A549 (cell line): Measurements from ENCODE around the gene DNA2. TPM values are rescaled to one million over a fixed set of nuclear protein-coding genes. Genes with fewer than 3 reads are reported as not detected.
"Not testable (repeated sequence)": the region's sequence is repeated elsewhere in the genome, so short reads cannot be mapped to it uniquely, and the experiment has no call there.

Experiments
- ATAC-seq, 2 experiments: fragments of 200-7000 bp in 1 of 2; fragments of >200 bp in 1 of 2; cut with Nextera tagmentation in 1 of 2; cut with Tn5 transposase in 1 of 2; 3 replicates each; pipeline versions ENCODE4 v1.8.0 to v1.9.1; 2018 to 2020; ENCODE audit warnings: mild to moderate bottlenecking in 1 of 2, moderate library complexity in 1 of 2
- CTCF ChIA-PET: fragments of 300-600 bp; sonication (Branson Sonifier 250); formaldehyde crosslinking; extraction: SDS; loops from one replicate; lab custom pipeline; 2021; ENCODE audit warnings: antibody characterized with exemption, inconsistent platforms; lab: Yijun Ruan, JAX
- POLR2A ChIA-PET: fragments of 350-600 bp; formaldehyde crosslinking; extraction: SDS; loops from one replicate; lab custom pipeline; 2021; ENCODE audit warnings: antibody characterized with exemption, inconsistent platforms; lab: Yijun Ruan, JAX
- DNase-seq, 2 experiments: peaks; one replicate each; pipeline versions ENCODE4 v3.0.0 to v3.0.0-alpha.2; 2011 to 2016; ENCODE audit warnings: low read depth in 1 of 2, low spot score in 1 of 2
- FAIRE-seq: peaks from 2 replicates; lab custom pipeline; 2011; peaks lifted over from hg19 to GRCh38; lab: Jason Lieb, UNC
- H3K27ac ChIP-seq, 2 experiments: fragments of >200 bp; sonication (Bioruptor Twin); formaldehyde crosslinking; 3 replicates each; pipeline ENCODE4 v1.5.1; 2016 to 2017
- H3K4me1 ChIP-seq: fragments of >200 bp; sonication (Bioruptor Twin); formaldehyde crosslinking; 3 replicates; pipeline ENCODE4 v1.6.1; 2016
- H3K4me2 ChIP-seq: fragments of >200 bp; sonication (Bioruptor Twin); formaldehyde crosslinking; 3 replicates; pipeline ENCODE4 v1.6.1; 2016
- H3K4me3 ChIP-seq: fragments of >200 bp; sonication (Bioruptor Twin); formaldehyde crosslinking; 3 replicates; pipeline ENCODE4 v1.5.1; 2016
- H3K9me3 ChIP-seq: fragments of >200 bp; sonication (Bioruptor Twin); formaldehyde crosslinking; 3 replicates; pipeline ENCODE4 v1.6.1; 2016
- BHLHE40 ChIP-seq: IDR thresholded peaks from 2 replicates; pipeline ENCODE4 v1.6.1; 2012; ENCODE audit warnings: low read depth, low read length, inconsistent platforms
- CBX2 ChIP-seq: fragments of 200-600 bp; sonication (generic); IDR thresholded peaks from 2 replicates; pipeline ENCODE4 v1.6.1; 2016; ENCODE audit warnings: low read depth, mild to moderate bottlenecking, borderline replicate concordance
- CEBPB ChIP-seq, 2 experiments: fragments of >200 bp in 1 of 2; sonication (Bioruptor Twin) in 1 of 2; formaldehyde crosslinking in 1 of 2; IDR thresholded peaks; 2 replicates each; pipeline ENCODE4 v1.6.1; 2012 to 2016
- CHD2 ChIP-seq: fragments of 150-350 bp; IDR thresholded peaks from 2 replicates; pipeline ENCODE4 v1.6.1; 2014; ENCODE audit warnings: low read length; ENCODE audit not compliant: partially characterized antibody
- EHMT2 ChIP-seq: fragments of 200-600 bp; sonication (generic); IDR thresholded peaks from 2 replicates; pipeline ENCODE4 v1.6.1; 2016; ENCODE audit warnings: antibody characterized with exemption, low read depth, mild to moderate bottlenecking, moderate library complexity
- FOSL2 ChIP-seq, 2 experiments: fragments of 450-650 bp in 1 of 2; fragments of >200 bp in 1 of 2; sonication (Bioruptor Twin) in 1 of 2; formaldehyde crosslinking; IDR thresholded peaks; 2 replicates each; pipeline versions ENCODE4 v1.5.0 to v1.6.1; 2016 to 2020; ENCODE audit warnings: mild to moderate bottlenecking in 1 of 2, moderate library complexity in 1 of 2
- GATA3 ChIP-seq: IDR thresholded peaks from 2 replicates; pipeline ENCODE4 v1.6.1; 2012; ENCODE audit warnings: borderline replicate concordance
- HOXB13 ChIP-seq: fragments of 250-450 bp; sonication (Bioruptor Pico); IDR thresholded peaks from 2 replicates; pipeline ENCODE4 v1.5.0; 2020; ENCODE audit warnings: low read depth, mild to moderate bottlenecking, moderate library complexity
- KDM1A ChIP-seq: fragments of 200-600 bp; sonication (generic); IDR thresholded peaks from 2 replicates; pipeline ENCODE4 v1.6.1; 2016; ENCODE audit warnings: low read depth, mild to moderate bottlenecking
- NPAS2 ChIP-seq: fragments of 250-450 bp; sonication (Bioruptor Pico); IDR thresholded peaks from 2 replicates; pipeline ENCODE4 v1.8.0; 2022; ENCODE audit warnings: mild to moderate bottlenecking, moderate library complexity, borderline replicate concordance
- POLR2A ChIP-seq: IDR thresholded peaks from 2 replicates; pipeline ENCODE4 v1.6.1; 2012; ENCODE audit warnings: mild to moderate bottlenecking, low read length
- RAD21 ChIP-seq, 2 experiments: fragments of >200 bp in 1 of 2; sonication (Bioruptor Twin) in 1 of 2; formaldehyde crosslinking in 1 of 2; IDR thresholded peaks in 1 of 2; conservative IDR thresholded peaks in 1 of 2; 2 replicates in 1 of 2; 3 replicates in 1 of 2; pipeline ENCODE4 v1.6.1; 2012 to 2018; ENCODE audit warnings: inconsistent platforms in 1 of 2
- RNF2 ChIP-seq: fragments of 200-600 bp; sonication (generic); IDR thresholded peaks from 2 replicates; pipeline ENCODE4 v1.6.1; 2016; ENCODE audit warnings: low read depth, mild to moderate bottlenecking, antibody characterized with exemption, moderate library complexity, borderline replicate concordance
- SREBF2 ChIP-seq: fragments of 450-650 bp; IDR thresholded peaks from 2 replicates; pipeline ENCODE4 v1.6.1; 2014; ENCODE audit warnings: mild to moderate bottlenecking, moderate library complexity
- ZC3H11A ChIP-seq: fragments of 450-650 bp; IDR thresholded peaks from 2 replicates; pipeline ENCODE4 v1.6.1; 2014; ENCODE audit warnings: antibody characterized with exemption, mild to moderate bottlenecking
- ZNF302 ChIP-seq: fragments of 250-450 bp; sonication (Bioruptor Pico); IDR thresholded peaks from 2 replicates; pipeline ENCODE4 v1.9.0; 2021; ENCODE audit warnings: inconsistent platforms, mild to moderate bottlenecking, moderate library complexity
- WGBS: methylation state at CpG from one replicate; pipeline ENCODE4 v1.1.6; 2017; ENCODE audit errors: missing lambda C conversion rate; 5-methylcytosine and 5-hydroxymethylcytosine counted together
- polyA plus RNA-seq, 4 experiments: library from polyadenylated mRNA; depleted of rRNA in 3 of 4; stranded (reverse); fragments of >200 nt; fragmentation: RNase III in 1 of 4; extraction: RNeasy Plus Mini Kit Qiagen cat#74134 plus additional on column Dnase treatment in 1 of 4; gene quantifications; 2 replicates in 3 of 4; 3 replicates in 1 of 4; pipeline ENCODE4 v1.2.3, GENCODE V29; 2011 to 2017
- TF ChIP-seq, protein P1 (sequence below): IDR thresholded peaks from 2 replicates; pipeline ENCODE4 v1.6.1; 2012; ENCODE audit warnings: low read depth, borderline replicate concordance
- TF ChIP-seq, protein P2 (sequence below): fragments of 150-350 bp; IDR thresholded peaks from 2 replicates; pipeline ENCODE4 v1.6.1; 2014; ENCODE audit warnings: low read depth, mild to moderate bottlenecking, low read length
- TF ChIP-seq, protein P3 (sequence below): fragments of 250-450 bp; sonication (Bioruptor Pico); IDR thresholded peaks from 2 replicates; pipeline ENCODE4 v1.5.0; 2021; ENCODE audit warnings: mild to moderate bottlenecking, moderate library complexity, borderline replicate concordance

Gene DNA2
- polyA plus RNA-seq, 2 of the 4 experiments (the other 2 are of a cell fraction): 16.5 to 20.1 TPM

DNA sequence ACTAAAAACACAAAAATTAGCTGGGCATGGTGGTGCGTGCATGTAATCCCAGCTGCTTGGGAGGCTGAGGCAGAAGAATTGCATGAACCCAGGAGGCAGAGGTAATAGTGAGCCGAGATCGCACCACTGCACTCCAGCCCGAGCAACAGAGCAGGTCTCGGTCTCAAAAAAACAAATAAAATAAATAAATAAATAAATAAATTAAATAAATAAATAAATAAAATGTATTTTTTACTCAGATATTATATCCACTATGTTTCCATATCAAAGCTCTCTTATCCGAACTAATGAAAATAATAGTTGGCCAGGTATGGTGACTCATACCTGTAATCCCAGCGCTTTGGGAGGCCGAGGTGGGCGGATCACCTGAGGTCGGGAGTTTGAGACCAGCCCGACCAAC lies 46.8 kb upstream of the DNA2 start:
- CTCF ChIA-PET, ATAC-seq: not testable (repeated sequence)
- 96% methylated on average over 11 of the region's 11 CpGs for WGBS
- TF ChIP-seq ZC3H11A: peak; percentile 77
- TF ChIP-seq, all 56 proteins: peak for 1; not testable (repeated sequence) for 55
- POLR2A ChIA-PET, FAIRE-seq, H3K27ac ChIP-seq, H3K4me2 ChIP-seq, H3K9me3 ChIP-seq, H3K4me1 ChIP-seq, DNase-seq, H3K4me3 ChIP-seq: not testable (repeated sequence)

DNA sequence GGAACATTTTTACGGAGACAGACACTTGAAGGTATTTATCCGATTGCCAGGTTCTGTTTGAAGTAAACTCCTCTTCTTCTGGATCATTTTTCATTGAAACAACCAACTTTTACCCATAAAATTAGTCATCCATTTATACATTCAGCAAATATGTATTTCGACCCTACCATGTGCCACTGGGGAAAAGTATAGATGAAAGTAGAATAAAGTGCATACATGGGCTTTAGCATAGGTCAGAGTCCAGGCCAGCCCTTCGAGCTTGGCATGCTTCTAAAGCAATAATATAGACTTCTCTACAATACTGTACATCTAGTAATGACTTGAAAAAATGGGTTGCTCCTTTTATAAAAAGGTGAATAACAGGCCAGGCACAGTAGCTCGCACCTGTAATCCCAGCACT lies 45.4 kb upstream of the DNA2 start:
- no peak overlapping the region for H3K4me2 ChIP-seq
- WGBS: 76% methylated on average over 5 of the region's 5 CpGs
- H3K9me3 ChIP-seq: no peaks in the 10 kb centered on the region
- H3K4me3 ChIP-seq: no peak overlapping the region
- H3K4me1 ChIP-seq: no peaks in the 10 kb centered on the region
- ATAC-seq (no peak), FAIRE-seq (no peak), DNase-seq (no peak)
- ChIA-PET CTCF (no interaction called here), POLR2A (no interaction called here)
- TF ChIP-seq CHD2 (no peak), KDM1A (no peak), ZNF302 (CRISPR knock-in tag) (no peak), SREBF2 (no peak), GATA3 (no peak), NPAS2 (no peak), RAD21 (conservative IDR thresholded peaks at IDR 0.05 in 1 of 2, IDR thresholded peaks at IDR 0.05 in 1 of 2) (no peak)
- TF ChIP-seq, protein P1, sequence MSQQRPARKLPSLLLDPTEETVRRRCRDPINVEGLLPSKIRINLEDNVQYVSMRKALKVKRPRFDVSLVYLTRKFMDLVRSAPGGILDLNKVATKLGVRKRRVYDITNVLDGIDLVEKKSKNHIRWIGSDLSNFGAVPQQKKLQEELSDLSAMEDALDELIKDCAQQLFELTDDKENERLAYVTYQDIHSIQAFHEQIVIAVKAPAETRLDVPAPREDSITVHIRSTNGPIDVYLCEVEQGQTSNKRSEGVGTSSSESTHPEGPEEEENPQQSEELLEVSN: no peak
- H3K27ac ChIP-seq: no peak overlapping the region

DNA sequence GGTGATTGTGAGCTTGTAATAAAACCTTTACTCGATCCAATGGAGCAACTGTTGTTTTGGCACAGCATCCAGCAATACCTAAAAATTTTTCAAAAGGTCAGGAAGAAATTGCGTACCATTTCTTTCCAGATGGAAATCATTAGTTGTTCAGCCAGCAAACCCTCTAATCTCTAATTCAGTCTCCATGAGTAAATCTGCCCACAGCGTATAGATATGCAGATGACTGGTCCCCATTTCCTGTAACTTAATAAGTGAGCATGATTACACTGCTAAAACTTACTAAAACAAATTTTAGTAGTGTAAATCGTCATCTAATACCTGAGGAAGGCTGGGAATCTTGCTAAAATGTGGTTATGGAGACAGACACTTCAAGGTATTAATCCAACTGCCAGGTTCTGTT lies 45.0 kb upstream of the DNA2 start:
- H3K4me3 ChIP-seq: no peak overlapping the region
- ChIA-PET POLR2A (no interaction called here), CTCF (no interaction called here)
- 56% methylated on average over 4 of the region's 4 CpGs for WGBS
- no peak for DNase-seq
- no peaks in the 10 kb centered on the region for H3K4me1 ChIP-seq
- TF ChIP-seq, protein P2, sequence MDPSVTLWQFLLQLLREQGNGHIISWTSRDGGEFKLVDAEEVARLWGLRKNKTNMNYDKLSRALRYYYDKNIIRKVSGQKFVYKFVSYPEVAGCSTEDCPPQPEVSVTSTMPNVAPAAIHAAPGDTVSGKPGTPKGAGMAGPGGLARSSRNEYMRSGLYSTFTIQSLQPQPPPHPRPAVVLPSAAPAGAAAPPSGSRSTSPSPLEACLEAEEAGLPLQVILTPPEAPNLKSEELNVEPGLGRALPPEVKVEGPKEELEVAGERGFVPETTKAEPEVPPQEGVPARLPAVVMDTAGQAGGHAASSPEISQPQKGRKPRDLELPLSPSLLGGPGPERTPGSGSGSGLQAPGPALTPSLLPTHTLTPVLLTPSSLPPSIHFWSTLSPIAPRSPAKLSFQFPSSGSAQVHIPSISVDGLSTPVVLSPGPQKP: no peak
- TF ChIP-seq CEBPB (IDR thresholded peaks at IDR 0.05): no peak
- no peak for TF ChIP-seq BHLHE40
- no peak for TF ChIP-seq HOXB13 (CRISPR knock-in tag)
- no peak for TF ChIP-seq FOSL2 (IDR thresholded peaks at IDR 0.05)
- TF ChIP-seq FOSL2 (CRISPR knock-in tag; IDR thresholded peaks at IDR 0.05): no peak
- no peak for TF ChIP-seq POLR2A
- no peak for TF ChIP-seq CHD2
- TF ChIP-seq ZC3H11A: no peak
- TF ChIP-seq, protein P3, sequence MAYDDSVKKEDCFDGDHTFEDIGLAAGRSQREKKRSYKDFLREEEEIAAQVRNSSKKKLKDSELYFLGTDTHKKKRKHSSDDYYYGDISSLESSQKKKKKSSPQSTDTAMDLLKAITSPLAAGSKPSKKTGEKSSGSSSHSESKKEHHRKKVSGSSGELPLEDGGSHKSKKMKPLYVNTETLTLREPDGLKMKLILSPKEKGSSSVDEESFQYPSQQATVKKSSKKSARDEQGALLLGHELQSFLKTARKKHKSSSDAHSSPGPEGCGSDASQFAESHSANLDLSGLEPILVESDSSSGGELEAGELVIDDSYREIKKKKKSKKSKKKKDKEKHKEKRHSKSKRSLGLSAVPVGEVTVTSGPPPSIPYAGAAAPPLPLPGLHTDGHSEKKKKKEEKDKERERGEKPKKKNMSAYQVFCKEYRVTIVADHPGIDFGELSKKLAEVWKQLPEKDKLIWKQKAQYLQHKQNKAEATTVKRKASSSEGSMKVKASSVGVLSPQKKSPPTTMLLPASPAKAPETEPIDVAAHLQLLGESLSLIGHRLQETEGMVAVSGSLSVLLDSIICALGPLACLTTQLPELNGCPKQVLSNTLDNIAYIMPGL (CRISPR knock-in tag): no peak
- TF ChIP-seq CBX2: no peak
- TF ChIP-seq RNF2: no peak
- no peak for TF ChIP-seq EHMT2
- no peak for TF ChIP-seq KDM1A
- no peak for ATAC-seq
- no peak for FAIRE-seq
- H3K4me2 ChIP-seq: no peak overlapping the region
- no peaks in the 10 kb centered on the region for H3K9me3 ChIP-seq
- H3K27ac ChIP-seq: no peak overlapping the region

DNA sequence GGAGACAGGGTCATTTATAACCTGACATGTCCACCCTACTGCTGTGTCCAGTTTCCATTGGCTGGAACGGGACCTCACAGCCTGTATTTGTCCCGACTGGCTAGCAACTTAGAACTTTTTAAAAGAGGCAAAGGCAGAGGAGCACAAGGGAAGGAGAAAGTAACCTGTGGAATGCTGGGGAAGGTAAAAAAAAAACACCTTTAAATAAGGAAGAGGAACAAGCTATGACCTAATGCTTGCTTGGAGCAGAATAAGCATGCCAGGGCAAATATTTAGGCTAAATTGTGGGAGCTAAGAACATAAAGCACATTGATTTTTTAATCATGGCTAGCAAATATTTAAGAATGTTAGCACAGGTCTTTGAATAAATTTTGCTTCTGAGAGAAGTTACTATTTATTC lies 44.4 kb upstream of the DNA2 start:
- ATAC-seq, H3K4me1 ChIP-seq, H3K4me3 ChIP-seq, H3K27ac ChIP-seq, CTCF ChIA-PET, FAIRE-seq, H3K9me3 ChIP-seq, DNase-seq, H3K4me2 ChIP-seq, POLR2A ChIA-PET: not testable (repeated sequence)
- WGBS: 97% methylated on average over 2 of the region's 2 CpGs
